T-helper 2 cell treated with Interferon-gamma antibody and Interleukin-4, amounts not matched to agents 100 ng/mL and 5 ng/mL, for 36 hours (primary cell): Measurements from ENCODE around the gene TARBP1. TPM values are rescaled to one million over a fixed set of nuclear protein-coding genes. Genes with fewer than 3 reads are reported as not detected.
"Not testable (repeated sequence)": the region's sequence is repeated elsewhere in the genome, so short reads cannot be mapped to it uniquely, and the experiment has no call there.

Experiments
- intact Hi-C: fragments of 100-400 bp; cut with micrococcal nuclease; formaldehyde crosslinking; loops from one replicate; pipeline ENCODE4 v1.15.1; 2023
- total RNA-seq: library from RNA; stranded (reverse); gene quantifications from 2 replicates; pipeline ENCODE4 v1.2.3, GENCODE V29; 2022

Gene TARBP1
- 52.5 and 55.8 TPM in 2 replicates for total RNA-seq

GRCh38 chr1:234478481-234479309 is at the start of gene TARBP1:
TARBP1 (minus strand) TSS chr1:234479179; CDS start chr1:234479103, 76 bp downstream.
- intact Hi-C loops: loop anchor here (1.0 to 5.0 kb wide), 6 partner anchors 80 to 1024 kb away; partner anchors contain the start of genes ARID4B, B3GALNT2, COA6 and GGPS1

GRCh38 chr1:234528074-234528865 is 49.3 kb upstream of the TARBP1 start:
- intact Hi-C loops: no loop called here

- intact Hi-C loops: no loop called here
These were observed 48.4 kb upstream of the TARBP1 start for GRCh38 chr1:234527346-234527745.

GRCh38 chr1:234526922-234527321 is 47.9 kb upstream of the TARBP1 start:
- intact Hi-C loops: no loop called here

- intact Hi-C loops: no loop called here
These were observed 46.3 kb upstream of the TARBP1 start for GRCh38 chr1:234525099-234525799.

- intact Hi-C loops: no loop called here
These were observed 42.9 kb upstream of the TARBP1 start for GRCh38 chr1:234521836-234522235.

- intact Hi-C loops: no loop called here
These were observed 42.2 kb upstream of the TARBP1 start for GRCh38 chr1:234520908-234521817.

- intact Hi-C loops: no loop called here
These were observed 40.5 kb upstream of the TARBP1 start for GRCh38 chr1:234519506-234519905.

- intact Hi-C loops: no loop called here
These were observed 39.9 kb upstream of the TARBP1 start for GRCh38 chr1:234518876-234519275.

GRCh38 chr1:234518086-234518485 is 39.1 kb upstream of the TARBP1 start:
- intact Hi-C loops: not testable (repeated sequence)

GRCh38 chr1:234517110-234517802 is 38.3 kb upstream of the TARBP1 start:
- intact Hi-C loops: no loop called here

GRCh38 chr1:234515821-234516241 is 36.9 kb upstream of the TARBP1 start:
- intact Hi-C loops: no loop called here

GRCh38 chr1:234515411-234515810 is 36.4 kb upstream of the TARBP1 start:
- intact Hi-C loops: no loop called here

GRCh38 chr1:234512451-234512861 is 33.5 kb upstream of the TARBP1 start:
- intact Hi-C loops: no loop called here

- intact Hi-C loops: no loop called here
These were observed 30.7 kb upstream of the TARBP1 start for GRCh38 chr1:234509457-234510328.

- intact Hi-C loops: no loop called here
These were observed 28.8 kb upstream of the TARBP1 start for GRCh38 chr1:234507626-234508387.

- intact Hi-C loops: no loop called here
These were observed 28.1 kb upstream of the TARBP1 start for GRCh38 chr1:234507089-234507488.

GRCh38 chr1:234505769-234506102 is 26.8 kb upstream of the TARBP1 start:
- intact Hi-C loops: no loop called here
